HG03064 (cell line): ENCODE measurements around the gene PCNT.
"Not testable (repeated sequence)": the region's sequence is repeated elsewhere in the genome, so short reads cannot be mapped to it uniquely, and the experiment has no call there.

Experiments
- ATAC-seq: cut with Tn5 transposase; IDR thresholded peaks from one replicate; pipeline ENCODE4 v1.9.1; 2021; ENCODE audit warnings: low read depth; ENCODE audit not compliant: unreplicated experiment

The PCNT gene

GRCh38 chr21:46461909-46462308 is 138.0 kb downstream of the PCNT start:
- ATAC-seq, result no peak

DNA sequence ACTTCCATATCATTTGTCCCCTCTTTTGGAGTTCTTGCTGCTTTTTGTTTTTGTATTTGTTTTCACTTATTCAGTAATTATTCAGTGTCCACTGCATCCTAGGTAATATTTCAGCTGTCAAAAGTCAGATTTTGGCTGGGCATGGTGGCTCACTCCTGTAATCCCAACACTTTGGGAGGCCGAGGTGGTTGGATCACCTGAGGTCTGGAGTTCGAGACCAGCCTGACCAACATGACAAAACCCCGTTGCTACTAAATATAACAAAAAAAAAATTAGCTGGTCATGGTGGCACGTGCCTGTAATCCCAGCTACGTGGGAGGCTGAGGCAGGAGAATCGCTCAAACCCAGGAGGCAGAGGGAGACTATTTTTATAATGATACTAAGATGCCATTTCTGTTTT is 141.2 kb downstream of the PCNT start:
- ATAC-seq, result not testable (repeated sequence)

- ATAC-seq, result no peak
These were observed 141.7 kb downstream of the PCNT start for GRCh38 chr21:46465651-46466050.

- ATAC-seq, result no peak
These were observed 144.3 kb downstream of the PCNT start for GRCh38 chr21:46468108-46468774.

DNA sequence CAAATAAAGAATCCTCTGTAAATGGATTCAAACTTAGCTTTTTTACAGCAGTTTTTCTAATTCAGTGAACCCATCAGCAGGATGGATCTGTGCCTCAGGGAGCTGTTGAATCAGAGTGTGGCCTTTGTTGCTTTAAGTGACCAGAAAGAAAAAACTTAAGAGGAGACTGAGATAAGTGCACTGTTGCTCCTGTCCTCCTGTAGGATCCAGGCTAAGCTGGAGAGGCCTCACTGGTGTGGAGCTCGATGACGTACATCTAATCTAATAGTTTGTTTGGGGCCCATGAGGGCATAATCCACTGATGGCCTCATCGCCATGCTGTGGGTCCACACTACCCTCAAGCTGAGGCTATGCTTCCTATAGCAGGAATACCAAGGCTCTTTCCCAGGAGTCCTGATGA is 145.3 kb downstream of the PCNT start:
- ATAC-seq, result no peak

DNA sequence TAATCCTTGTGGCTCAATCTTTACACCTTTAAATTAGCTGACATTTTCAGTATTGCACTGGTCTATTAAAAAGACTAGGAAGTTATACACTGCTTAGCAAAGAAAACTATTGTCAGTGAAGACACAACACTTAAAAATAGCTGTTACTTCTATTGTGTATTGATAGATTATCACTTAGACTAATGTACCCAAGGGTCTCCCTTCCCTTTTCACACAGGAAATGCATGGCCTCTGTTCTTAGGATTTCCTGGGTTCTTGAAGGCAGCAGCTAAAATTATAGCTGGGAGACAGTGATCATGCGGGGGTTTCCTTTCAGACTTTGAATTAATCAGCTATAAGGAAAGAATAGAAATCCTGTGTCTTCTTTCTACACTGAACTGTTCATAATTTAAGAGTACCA is 147.6 kb downstream of the PCNT start:
- ATAC-seq, result no peak

GRCh38 chr21:46472246-46472645 is 148.3 kb downstream of the PCNT start:
- ATAC-seq, result no peak

GRCh38 chr21:46474382-46474781 is 150.4 kb downstream of the PCNT start:
- no peak for ATAC-seq

DNA sequence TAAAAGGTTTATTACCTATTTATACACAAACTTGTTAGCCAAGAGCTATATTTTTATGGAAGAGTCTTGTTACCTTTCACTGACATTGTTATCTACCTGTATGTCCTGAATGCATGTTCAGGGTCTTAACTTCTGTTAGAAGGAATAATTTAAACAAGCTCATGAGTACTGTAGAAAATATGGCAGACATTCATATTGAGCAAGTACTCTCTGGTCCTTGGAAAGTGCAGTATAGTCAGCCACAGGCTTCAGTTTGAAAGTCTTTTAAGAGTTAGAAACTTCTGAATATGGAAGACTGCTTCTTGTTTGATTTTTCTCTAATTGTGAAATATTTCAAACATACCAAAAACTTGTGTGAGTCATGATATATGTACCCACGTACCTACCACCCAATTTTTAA is 151.3 kb downstream of the PCNT start:
- ATAC-seq, result no peak

DNA sequence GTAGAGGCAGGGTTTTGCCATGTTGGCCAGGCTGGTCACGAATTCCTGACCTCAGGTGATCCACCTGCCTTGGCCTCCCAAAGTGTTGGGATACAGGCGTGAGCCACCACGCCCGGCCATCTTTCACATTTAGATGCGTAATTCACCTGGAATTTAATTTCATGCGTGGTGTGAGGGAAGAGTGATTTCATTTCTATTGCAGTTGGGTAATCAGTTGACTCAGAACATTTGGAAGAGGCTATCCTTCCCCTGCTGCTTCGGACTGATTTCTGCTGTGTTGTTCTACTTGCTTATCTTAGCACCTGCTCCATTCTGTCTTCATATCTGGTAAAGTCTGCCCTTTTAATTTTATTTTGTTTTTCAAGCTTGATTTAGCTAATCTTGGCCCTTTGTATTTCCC is 153.8 kb downstream of the PCNT start:
- ATAC-seq, result no peak

GRCh38 chr21:46478910-46479309 is 155.0 kb downstream of the PCNT start:
- ATAC-seq, result no peak

- no peak for ATAC-seq
These were observed 156.5 kb downstream of the PCNT start for GRCh38 chr21:46480466-46480865.

DNA sequence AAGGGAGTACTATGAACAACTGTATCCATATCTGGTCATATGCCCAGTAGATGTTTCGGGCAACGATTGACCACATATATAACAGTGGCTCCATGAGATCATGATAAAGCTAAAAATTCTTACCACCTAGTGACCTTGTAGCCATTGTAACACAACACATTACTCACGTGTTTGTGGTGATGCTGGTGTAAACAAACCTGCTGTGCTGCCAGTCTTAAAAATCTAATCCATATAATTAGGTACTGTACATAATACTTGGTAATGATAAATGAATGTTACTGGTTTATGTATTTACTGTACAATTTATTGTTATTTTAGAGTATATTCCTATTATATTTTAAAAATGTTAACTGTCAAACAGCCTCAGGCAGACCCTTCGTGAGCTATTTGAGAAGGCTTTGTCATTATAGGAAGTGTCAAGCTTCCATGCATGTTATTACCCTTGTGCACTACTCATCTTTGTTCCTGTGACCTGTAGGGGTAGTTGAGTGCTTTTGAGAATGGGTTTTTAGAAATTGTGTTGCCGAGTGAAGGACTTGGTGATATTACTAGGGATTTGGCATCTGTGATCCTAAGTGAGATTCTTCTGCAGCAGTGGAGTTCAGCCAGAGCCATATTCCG is 158.4 kb downstream of the PCNT start:
- ATAC-seq, result no peak

- no peak for ATAC-seq
These were observed 158.9 kb downstream of the PCNT start for GRCh38 chr21:46482846-46483231.

GRCh38 chr21:46483300-46484295 is 159.6 kb downstream of the PCNT start:
- ATAC-seq, result no peak

DNA sequence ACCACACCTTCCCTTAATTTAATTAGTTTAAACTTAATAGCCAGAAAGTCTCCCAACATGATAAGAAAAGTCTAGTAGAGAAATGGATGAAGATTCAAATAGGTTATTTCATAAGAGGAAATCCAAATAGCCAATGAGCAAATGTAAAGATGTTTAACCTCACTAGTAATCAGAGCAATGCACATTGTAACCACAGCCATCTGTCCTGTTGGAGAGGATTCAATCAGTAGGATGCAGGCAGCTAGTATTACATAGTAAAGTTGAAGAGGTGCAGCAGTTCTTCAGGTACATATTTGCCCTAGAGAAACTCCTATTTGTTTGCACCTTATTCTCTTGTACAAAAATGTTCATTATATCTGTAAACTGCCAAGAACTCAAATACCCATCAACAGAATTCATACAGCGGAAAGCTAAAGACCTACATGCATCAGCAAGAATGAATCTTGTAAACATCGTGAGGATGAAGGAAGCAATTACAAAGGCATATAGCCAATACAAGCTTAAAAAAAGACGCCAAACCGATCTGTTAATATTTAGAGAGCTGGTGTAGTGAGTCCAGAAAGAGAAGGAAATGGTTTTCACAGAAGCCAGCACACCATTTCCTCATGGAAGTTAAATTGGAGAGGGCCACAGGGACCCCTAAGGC is 162.6 kb downstream of the PCNT start:
- ATAC-seq, result no peak

DNA sequence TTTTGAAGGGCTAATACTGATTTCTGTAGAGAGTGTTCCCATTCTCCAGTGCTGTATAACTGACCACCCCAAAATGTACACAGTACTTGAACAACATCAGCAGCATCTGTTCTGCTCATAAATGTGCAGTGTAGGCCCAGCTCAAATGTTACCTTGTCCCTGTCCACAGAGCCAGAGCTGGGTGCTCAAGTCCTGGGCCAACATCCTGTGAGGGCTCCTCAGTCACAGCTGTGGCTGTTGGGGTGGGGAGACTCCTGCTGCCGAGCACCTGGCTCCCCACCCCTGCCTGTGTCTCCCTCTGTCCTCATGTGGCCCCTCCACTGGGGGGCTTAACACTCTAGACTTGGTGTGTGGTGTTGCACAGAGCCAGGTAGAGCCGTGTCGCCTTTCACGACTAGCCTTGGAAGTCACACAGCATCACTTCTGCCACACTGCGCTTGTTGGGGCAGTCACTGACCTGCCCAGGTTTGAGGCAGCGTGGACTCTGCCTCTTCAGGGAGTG is 165.3 kb downstream of the PCNT start:
- no peak for ATAC-seq

GRCh38 chr21:46489800-46490199 is 165.8 kb downstream of the PCNT start:
- ATAC-seq, result no peak

DNA sequence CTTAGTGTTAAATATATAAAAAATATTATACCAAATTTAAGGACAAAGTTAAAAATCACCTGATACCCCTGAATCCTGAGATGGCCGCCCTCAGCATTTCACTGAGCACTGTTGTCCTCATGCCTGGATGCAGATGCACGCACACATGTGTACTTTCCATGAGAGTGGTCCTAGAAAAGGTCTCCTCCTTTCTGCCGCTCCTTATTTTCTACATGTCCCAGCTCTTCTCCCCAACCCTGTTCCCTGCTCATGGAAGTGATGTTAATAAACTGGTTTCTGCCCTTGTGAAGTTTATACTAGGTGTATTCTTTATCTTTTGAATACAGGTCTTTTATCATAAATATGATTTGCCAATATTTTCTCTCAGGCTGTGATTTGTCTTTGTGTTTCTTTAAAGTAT is 167.6 kb downstream of the PCNT start:
- ATAC-seq, result no peak

- no peak for ATAC-seq
These were observed 168.9 kb downstream of the PCNT start for GRCh38 chr21:46492851-46493250.

- ATAC-seq, result no peak
These were observed 169.9 kb downstream of the PCNT start for GRCh38 chr21:46493828-46494227.
